ENCODE measurements around the gene LARP1.

The LARP1 gene

DNA sequence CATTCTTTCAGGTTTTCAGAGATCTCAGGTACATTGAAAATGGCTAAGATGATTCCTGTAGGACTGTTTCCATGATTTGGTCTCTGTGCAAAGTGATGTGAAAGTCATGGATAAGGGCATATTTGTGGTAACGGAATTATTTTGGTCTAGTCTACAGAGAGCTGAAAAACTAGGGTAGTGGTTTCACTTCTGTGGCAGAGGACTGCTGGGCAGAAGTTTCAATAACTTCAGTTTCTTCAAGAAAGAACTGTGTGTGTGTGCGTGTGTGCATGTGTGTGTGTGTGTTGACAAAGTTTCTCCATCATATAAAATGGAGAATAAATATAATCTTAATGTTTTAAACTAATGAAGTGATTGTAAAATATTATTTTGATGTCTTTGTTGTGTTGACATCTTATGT lies 107.6 kb downstream of the LARP1 start:
- peaks cover 9 to 28% of the 10 kb centered on the region in 2 donors for H3K36me3 ChIP-seq (ENCODE audit: control insufficient read depth in 1 of 2, insufficient read depth in 2 of 2, low read length in 2 of 2)
- no peak overlapping the region for H3K27ac ChIP-seq (ENCODE audit: low read depth, low read length)
- no peaks in the 10 kb centered on the region for H3K27me3 ChIP-seq (ENCODE audit: control insufficient read depth in 1 of 2, insufficient read depth in 2 of 2, low read length in 2 of 2)
- no peak overlapping the region for H3K9ac ChIP-seq (ENCODE audit: low read depth in 1 of 2, low read length in 2 of 2)
- H3K4me3 ChIP-seq (ENCODE audit: low read depth in 1 of 2, low read length in 2 of 2): no peak overlapping the region
- H3K4me1 ChIP-seq (ENCODE audit: control insufficient read depth in 1 of 2, insufficient read depth in 2 of 2, low read length in 2 of 2): peaks cover 29 to 35% of the 10 kb centered on the region in 2 donors
- no peaks in the 10 kb centered on the region for H3K9me3 ChIP-seq (ENCODE audit: control insufficient read depth in 1 of 2, low read length in 2 of 2)

DNA sequence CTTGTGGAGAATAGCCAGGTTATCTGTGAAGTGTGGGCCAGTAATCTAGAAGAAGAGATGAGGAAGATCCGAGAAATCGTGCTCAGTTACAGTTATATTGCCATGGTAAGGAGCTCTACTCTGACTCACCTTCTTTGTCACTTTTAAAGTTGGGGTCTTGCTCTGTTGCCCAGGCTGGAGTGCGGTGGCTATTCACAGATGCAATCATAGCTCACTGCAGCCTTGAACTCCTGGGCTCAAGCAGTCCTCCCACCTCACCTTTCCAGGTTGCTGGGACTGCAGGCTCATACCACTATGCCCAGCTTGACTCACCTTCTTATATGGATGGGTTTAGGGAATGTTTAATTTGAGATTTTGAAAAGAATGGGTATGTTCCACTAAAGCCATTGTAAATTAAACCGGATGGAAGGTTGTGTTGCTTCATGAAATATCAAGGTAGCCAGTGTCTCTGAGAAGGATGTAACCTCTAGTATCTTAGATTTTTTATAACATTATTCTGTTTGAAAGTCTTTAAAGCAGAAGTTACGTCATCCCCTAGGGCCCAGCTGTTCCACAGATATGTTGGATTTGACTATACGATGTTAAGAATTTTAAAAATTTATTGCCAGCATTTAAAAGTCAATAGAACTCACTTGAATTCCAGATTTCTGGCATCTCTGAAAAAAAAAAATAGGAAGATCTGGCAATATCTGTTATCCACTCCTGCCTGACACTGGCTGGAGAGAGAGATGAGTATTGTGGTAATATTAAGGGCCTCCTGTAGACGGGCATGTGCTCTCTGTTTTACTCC lies 108.3 kb downstream of the LARP1 start:
- Histone ChIP-seq H3K9ac (ENCODE audit: low read depth in 1 of 2, low read length in 2 of 2) (no peak overlapping the region), H3K27me3 (ENCODE audit: control insufficient read depth in 1 of 2, insufficient read depth in 2 of 2, low read length in 2 of 2) (no peaks in the 10 kb centered on the region), H3K36me3 (ENCODE audit: control insufficient read depth in 1 of 2, insufficient read depth in 2 of 2, low read length in 2 of 2) (peaks cover 9 to 31% of the 10 kb centered on the region in 2 donors), H3K27ac (ENCODE audit: low read depth, low read length) (no peak overlapping the region), H3K9me3 (ENCODE audit: control insufficient read depth in 1 of 2, low read length in 2 of 2) (no peaks in the 10 kb centered on the region), H3K4me3 (ENCODE audit: low read depth in 1 of 2, low read length in 2 of 2) (no peak overlapping the region), H3K4me1 (ENCODE audit: control insufficient read depth in 1 of 2, insufficient read depth in 2 of 2, low read length in 2 of 2) (peaks cover 29 to 35% of the 10 kb centered on the region in 2 donors)

DNA sequence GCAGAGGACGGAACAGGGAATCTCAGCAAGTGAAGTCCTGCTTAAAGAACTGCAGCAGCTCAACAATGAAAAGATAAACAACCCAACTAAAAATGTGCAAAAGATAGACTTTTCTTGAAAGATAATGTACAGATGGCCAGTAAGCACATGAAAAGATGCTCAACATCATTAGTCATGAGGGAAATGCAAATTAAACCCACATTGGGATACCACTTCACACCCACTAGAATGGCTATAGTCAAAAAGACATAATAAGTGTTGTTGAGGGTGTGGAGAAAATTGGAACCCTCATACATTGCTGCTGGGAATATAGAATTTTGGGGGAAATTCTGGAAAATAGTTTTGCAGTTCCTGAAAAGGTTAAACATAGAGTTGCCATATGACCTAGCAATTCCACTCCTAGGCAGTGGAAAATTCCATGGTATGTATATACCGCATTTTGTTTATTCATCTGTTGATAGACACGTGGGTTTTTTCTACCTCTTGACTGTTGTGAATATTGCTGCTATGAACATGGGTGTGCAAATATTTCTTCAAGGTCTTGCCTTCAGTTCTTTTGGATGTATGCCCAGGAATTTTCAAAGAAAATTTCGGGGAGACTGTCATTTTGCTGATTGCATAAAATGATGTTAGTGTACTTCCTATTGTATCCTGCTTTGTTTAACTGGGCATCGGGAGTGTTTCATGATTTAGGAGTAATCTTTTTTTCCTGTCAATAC lies 110.4 kb downstream of the LARP1 start:
- Histone ChIP-seq H3K4me1 (ENCODE audit: control insufficient read depth in 1 of 2, insufficient read depth in 2 of 2, low read length in 2 of 2) (peaks cover 18 to 21% of the 10 kb centered on the region in 2 donors), H3K27ac (ENCODE audit: low read depth, low read length) (no peak overlapping the region), H3K36me3 (ENCODE audit: control insufficient read depth in 1 of 2, insufficient read depth in 2 of 2, low read length in 2 of 2) (peaks cover 12 to 39% of the 10 kb centered on the region in 2 donors), H3K9me3 (ENCODE audit: control insufficient read depth in 1 of 2, low read length in 2 of 2) (no peaks in the 10 kb centered on the region), H3K27me3 (ENCODE audit: control insufficient read depth in 1 of 2, insufficient read depth in 2 of 2, low read length in 2 of 2) (no peaks in the 10 kb centered on the region), H3K9ac (ENCODE audit: low read depth in 1 of 2, low read length in 2 of 2) (no peak overlapping the region), H3K4me3 (ENCODE audit: low read depth in 1 of 2, low read length in 2 of 2) (no peak overlapping the region)

DNA sequence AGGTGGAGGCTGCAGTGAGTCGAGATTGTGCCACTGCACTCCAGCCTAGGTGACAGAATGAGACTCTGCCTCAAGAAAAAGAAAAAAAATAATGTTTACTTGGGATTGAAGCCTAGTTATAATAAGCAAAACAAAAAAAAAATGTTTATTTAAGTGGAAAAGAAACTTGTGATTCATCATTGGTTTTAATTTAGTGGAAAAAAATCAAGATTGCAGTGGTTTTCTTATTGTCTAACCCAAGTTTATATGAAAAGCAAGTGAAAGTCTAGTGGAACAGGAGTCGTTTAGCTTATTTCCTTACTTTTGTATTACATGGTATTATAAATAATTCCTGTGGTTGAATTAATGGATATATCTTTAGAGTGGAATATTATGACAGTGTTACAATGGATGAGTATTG lies 111.7 kb downstream of the LARP1 start:
- Histone ChIP-seq H3K4me3 (ENCODE audit: low read depth in 1 of 2, low read length in 2 of 2) (no peak overlapping the region), H3K9ac (ENCODE audit: low read depth in 1 of 2, low read length in 2 of 2) (no peak overlapping the region), H3K36me3 (ENCODE audit: control insufficient read depth in 1 of 2, insufficient read depth in 2 of 2, low read length in 2 of 2) (peaks cover 16 to 49% of the 10 kb centered on the region in 2 donors), H3K9me3 (ENCODE audit: control insufficient read depth in 1 of 2, low read length in 2 of 2) (no peaks in the 10 kb centered on the region), H3K27ac (ENCODE audit: low read depth, low read length) (no peak overlapping the region), H3K4me1 (ENCODE audit: control insufficient read depth in 1 of 2, insufficient read depth in 2 of 2, low read length in 2 of 2) (peaks cover 10 to 13% of the 10 kb centered on the region in 2 donors), H3K27me3 (ENCODE audit: control insufficient read depth in 1 of 2, insufficient read depth in 2 of 2, low read length in 2 of 2) (no peaks in the 10 kb centered on the region)
